HL-60 (cell line): ENCODE results near the gene ACTN4.

Experiments
- DNase-seq, 2 experiments: peaks; one replicate each; pipeline ENCODE4 v3.0.0-alpha.2; 2010 to 2020; ENCODE audit warnings: low read depth in 1 of 2, low spot score in 1 of 2
- H3K27ac ChIP-seq: fragments of 250-450 bp; sonication (Bioruptor Pico); replicated peaks from 2 replicates; pipeline ENCODE4 v1.5.1; 2020; ENCODE audit warnings: mild to moderate bottlenecking, moderate library complexity
- H3K27me3 ChIP-seq: fragments of 250-450 bp; sonication (Bioruptor Pico); 2 replicates; pipeline ENCODE4 v1.5.1; 2021; ENCODE audit warnings: mild to moderate bottlenecking, moderate library complexity; ENCODE audit not compliant: insufficient read depth, poor library complexity, severe bottlenecking
- H3K4me3 ChIP-seq: replicated peaks from 2 replicates; pipeline ENCODE4 v1.5.1; 2011; ENCODE audit warnings: mild to moderate bottlenecking, control low read depth, low read length; ENCODE audit not compliant: insufficient read depth
- GABPA ChIP-seq: IDR thresholded peaks from 2 replicates; pipeline ENCODE4 v1.6.1; 2012; ENCODE audit warnings: low read depth
- POLR2AphosphoS5 ChIP-seq: IDR thresholded peaks from 2 replicates; pipeline ENCODE4 v1.6.1; 2012; ENCODE audit warnings: low read depth
- SPI1 ChIP-seq: IDR thresholded peaks from 2 replicates; pipeline ENCODE4 v1.6.1; 2012; ENCODE audit warnings: low read depth, mild to moderate bottlenecking, borderline replicate concordance
- TF ChIP-seq, protein P1 (sequence below): IDR thresholded peaks from one replicate; pipeline ENCODE4 v1.5.1; 2011; ENCODE audit warnings: low read length, control low read depth, inconsistent platforms; ENCODE audit not compliant: insufficient read depth
- TF ChIP-seq, protein P2 (sequence below): IDR thresholded peaks from 2 replicates; pipeline ENCODE4 v1.6.1; 2012; ENCODE audit warnings: low read depth; ENCODE audit not compliant: insufficient replicate concordance

Gene ACTN4

DNA sequence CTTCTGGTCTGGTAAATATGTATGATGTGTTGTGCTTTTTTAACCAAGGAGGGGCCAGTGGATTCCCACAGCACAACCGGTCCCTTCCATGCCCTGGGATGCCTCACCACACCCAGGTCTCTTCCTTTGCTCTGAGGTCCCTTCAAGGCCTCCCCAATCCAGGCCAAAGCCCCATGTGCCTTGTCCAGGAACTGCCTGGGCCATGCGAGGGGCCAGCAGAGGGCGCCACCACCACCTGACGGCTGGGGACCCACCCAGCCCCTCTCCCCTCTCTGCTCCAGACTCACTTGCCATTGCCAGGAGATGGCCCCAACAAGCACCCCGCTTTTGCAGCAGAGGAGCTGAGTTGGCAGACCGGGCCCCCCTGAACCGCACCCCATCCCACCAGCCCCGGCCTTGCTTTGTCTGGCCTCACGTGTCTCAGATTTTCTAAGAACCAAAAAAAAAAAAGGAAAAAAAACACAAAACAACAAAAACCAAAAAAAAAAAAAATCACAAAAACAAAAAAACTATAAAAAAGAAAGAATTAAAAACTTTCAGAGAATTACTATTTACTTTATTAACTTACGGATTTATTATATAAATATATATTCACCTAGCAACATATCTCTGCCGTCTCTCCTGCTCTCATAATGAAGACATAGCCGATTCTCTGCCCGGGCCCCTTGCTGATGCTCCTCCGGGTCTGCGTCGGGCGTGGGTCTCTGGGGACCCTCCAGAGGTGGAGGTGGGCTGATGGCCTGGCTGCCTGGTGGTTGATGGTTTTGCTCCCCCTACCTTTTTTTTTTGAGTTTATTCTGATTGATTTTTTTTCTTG, 82.4 kb downstream of the ACTN4 start:
- peak in 1 of 2 experiments; percentile 66 for DNase-seq
- TF ChIP-seq, protein P1, sequence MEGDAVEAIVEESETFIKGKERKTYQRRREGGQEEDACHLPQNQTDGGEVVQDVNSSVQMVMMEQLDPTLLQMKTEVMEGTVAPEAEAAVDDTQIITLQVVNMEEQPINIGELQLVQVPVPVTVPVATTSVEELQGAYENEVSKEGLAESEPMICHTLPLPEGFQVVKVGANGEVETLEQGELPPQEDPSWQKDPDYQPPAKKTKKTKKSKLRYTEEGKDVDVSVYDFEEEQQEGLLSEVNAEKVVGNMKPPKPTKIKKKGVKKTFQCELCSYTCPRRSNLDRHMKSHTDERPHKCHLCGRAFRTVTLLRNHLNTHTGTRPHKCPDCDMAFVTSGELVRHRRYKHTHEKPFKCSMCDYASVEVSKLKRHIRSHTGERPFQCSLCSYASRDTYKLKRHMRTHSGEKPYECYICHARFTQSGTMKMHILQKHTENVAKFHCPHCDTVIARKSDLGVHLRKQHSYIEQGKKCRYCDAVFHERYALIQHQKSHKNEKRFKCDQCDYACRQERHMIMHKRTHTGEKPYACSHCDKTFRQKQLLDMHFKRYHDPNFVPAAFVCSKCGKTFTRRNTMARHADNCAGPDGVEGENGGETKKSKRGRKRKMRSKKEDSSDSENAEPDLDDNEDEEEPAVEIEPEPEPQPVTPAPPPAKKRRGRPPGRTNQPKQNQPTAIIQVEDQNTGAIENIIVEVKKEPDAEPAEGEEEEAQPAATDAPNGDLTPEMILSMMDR: peak; percentile 65
- TF ChIP-seq POLR2AphosphoS5: no peak
- TF ChIP-seq, protein P2, sequence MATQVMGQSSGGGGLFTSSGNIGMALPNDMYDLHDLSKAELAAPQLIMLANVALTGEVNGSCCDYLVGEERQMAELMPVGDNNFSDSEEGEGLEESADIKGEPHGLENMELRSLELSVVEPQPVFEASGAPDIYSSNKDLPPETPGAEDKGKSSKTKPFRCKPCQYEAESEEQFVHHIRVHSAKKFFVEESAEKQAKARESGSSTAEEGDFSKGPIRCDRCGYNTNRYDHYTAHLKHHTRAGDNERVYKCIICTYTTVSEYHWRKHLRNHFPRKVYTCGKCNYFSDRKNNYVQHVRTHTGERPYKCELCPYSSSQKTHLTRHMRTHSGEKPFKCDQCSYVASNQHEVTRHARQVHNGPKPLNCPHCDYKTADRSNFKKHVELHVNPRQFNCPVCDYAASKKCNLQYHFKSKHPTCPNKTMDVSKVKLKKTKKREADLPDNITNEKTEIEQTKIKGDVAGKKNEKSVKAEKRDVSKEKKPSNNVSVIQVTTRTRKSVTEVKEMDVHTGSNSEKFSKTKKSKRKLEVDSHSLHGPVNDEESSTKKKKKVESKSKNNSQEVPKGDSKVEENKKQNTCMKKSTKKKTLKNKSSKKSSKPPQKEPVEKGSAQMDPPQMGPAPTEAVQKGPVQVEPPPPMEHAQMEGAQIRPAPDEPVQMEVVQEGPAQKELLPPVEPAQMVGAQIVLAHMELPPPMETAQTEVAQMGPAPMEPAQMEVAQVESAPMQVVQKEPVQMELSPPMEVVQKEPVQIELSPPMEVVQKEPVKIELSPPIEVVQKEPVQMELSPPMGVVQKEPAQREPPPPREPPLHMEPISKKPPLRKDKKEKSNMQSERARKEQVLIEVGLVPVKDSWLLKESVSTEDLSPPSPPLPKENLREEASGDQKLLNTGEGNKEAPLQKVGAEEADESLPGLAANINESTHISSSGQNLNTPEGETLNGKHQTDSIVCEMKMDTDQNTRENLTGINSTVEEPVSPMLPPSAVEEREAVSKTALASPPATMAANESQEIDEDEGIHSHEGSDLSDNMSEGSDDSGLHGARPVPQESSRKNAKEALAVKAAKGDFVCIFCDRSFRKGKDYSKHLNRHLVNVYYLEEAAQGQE: no peak
- TF ChIP-seq SPI1: no peak
- TF ChIP-seq GABPA: no peak

DNA sequence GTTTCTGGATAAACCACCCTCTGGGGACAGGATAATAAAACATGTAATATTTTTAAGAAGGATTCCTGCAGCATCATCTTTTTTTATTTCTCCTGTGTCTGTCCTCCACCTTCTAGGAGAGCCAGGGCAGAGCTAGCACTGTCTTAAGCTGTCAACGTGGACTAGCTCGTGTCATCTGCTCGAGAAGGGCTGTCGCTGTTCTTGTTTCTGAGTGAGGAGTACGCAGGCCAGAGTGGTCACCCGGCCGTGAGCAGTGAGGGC, 83.0 kb downstream of the ACTN4 start:
- no peak for TF ChIP-seq GABPA
- TF ChIP-seq, protein P1: no peak
- TF ChIP-seq, protein P2: no peak
- no peak for TF ChIP-seq SPI1
- no peak for TF ChIP-seq POLR2AphosphoS5
- Histone ChIP-seq H3K27ac (no peak overlapping the region), H3K27me3 (no peaks in the 10 kb centered on the region), H3K4me3 (no peak overlapping the region)
- no peak for DNase-seq

More for the DNA sequence above, 82.4 kb downstream of the ACTN4 start:
- H3K27ac ChIP-seq: no peak overlapping the region
- H3K27me3 ChIP-seq: no peaks in the 10 kb centered on the region
- no peak overlapping the region for H3K4me3 ChIP-seq

DNA sequence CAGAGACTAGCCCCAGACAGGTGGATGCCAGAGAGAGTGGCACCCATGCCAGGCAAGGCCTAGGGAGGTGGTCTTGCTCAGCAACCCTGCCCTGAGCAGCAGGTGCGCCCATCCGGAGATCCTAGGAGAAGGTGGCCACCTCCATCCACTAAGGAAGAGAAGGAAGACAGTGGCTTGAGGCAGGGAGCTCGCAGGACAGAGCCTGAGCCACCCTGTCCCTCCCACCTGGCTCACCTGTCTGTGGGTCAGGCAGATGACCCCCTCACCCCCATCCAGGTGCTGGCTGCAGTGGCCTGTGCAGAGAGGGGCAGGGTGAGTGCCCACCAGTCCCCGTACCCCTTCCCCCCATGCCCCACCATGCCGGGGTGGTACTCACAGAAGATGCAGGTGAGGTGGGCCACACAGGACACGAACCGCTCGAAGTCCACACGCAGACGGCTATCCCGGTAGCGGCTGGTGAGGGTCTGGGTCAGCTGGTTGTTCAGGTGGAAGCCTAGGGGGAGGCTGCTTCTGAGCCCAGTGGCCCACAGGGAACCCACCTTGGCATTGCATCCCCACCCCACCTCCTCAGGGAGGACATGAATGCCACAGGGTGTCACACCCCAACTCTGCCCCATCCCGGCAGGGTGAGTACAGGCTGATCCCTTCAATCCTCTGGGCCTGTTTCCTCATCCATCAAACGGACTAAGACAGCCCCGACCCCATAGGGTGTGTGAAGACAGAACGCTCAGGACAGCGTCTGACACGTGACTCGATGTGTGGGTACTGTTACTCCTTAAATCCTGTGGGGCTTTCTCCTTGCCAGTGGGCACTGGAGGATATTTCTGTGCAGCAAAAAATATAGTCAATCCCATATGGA, 83.5 kb downstream of the ACTN4 start:
- H3K27ac ChIP-seq: no peak overlapping the region

More for the DNA sequence above, 83.5 kb downstream of the ACTN4 start:
- Histone ChIP-seq H3K27me3 (no peaks in the 10 kb centered on the region), H3K4me3 (no peak overlapping the region)
- DNase-seq: no peak
- TF ChIP-seq SPI1: no peak
- no peak; the same call in 1 of the 2 replicates for TF ChIP-seq POLR2AphosphoS5
- TF ChIP-seq, protein P1: no peak
- TF ChIP-seq GABPA: no peak
- TF ChIP-seq, protein P2: no peak
